Urinary bladder (tissue), 4 donors: Measurements from ENCODE around the gene ACBD6. TPM values are rescaled to one million over a fixed set of nuclear protein-coding genes. Genes with fewer than 3 reads are reported as not detected.

Source experiments
- DNase-seq: peaks from one replicate; pipeline ENCODE4 v3.0.0-alpha.2; 2015; ENCODE audit errors: extremely low spot score
- H3K27ac ChIP-seq: one replicate; pipeline ENCODE4 v1.5.1; 2013; ENCODE audit warnings: low read depth, mild to moderate bottlenecking, moderate library complexity
- H3K36me3 ChIP-seq: one replicate; pipeline ENCODE4 v1.6.1; 2013; ENCODE audit warnings: mild to moderate bottlenecking, moderate library complexity; ENCODE audit not compliant: insufficient read depth
- H3K4me1 ChIP-seq: one replicate; pipeline ENCODE4 v1.6.1; 2013; ENCODE audit warnings: mild to moderate bottlenecking, moderate library complexity; ENCODE audit not compliant: insufficient read depth
- H3K4me3 ChIP-seq: one replicate; pipeline ENCODE4 v1.5.1; 2013; ENCODE audit warnings: low read depth, low read length
- WGBS: extraction: QIAGEN DNeasy Blood & Tissue Kit; methylation state at CpG from one replicate; pipeline ENCODE4 v1.1.7; 2013; 5-methylcytosine and 5-hydroxymethylcytosine counted together
- polyA plus RNA-seq: library from polyadenylated mRNA; stranded (reverse); fragments of 200-250 nt; gene quantifications from one replicate; pipeline ENCODE4 v1.2.3, GENCODE V29; 2013
- total RNA-seq: library from RNA; depleted of rRNA; stranded (reverse); fragments of >200 nt; gene quantifications from one replicate; pipeline ENCODE4 v1.2.3, GENCODE V29; 2014
- donor health status: healthy with polysubstance abuse.
- donor health status: healthy.

Gene ACBD6
- total and polyA plus RNA-seq, 2 donors, result 36.7 to 51.0 TPM

GRCh38 chr1:180255536-180256340 lies 246.6 kb downstream of the ACBD6 start:
- Histone ChIP-seq H3K4me1 (no peaks in the 10 kb centered on the region), H3K36me3 (no peaks in the 10 kb centered on the region), H3K4me3 (no peak overlapping the region), H3K27ac (no peak overlapping the region)
- DNase-seq, result no peak
- WGBS, result 71% methylated on average over 18 of the region's 18 CpGs

DNA sequence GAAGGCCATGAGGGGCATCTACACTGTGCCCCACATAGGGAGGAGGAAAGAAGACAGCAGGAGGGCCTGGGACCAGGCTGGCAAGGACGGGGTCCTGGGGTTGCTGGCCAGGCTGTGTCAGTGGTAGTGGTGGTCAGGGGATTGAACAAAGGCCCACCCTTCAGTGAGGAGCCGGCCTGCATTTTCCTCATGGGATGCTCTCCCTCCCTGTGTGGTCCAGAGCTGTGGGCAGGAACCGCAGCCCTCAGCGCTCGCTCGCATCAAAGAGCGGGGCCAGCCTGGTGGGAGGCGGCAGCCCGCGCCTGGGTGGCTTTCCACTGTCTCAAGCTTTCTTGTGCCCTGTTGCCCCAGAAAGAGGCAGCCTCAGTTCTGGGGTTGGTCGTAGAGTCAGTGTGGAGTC lies 247.5 kb downstream of the ACBD6 start:
- DNase-seq, result no peak
- no peaks in the 10 kb centered on the region for H3K36me3 ChIP-seq
- WGBS, result 83% methylated on average over 11 of the region's 11 CpGs
- H3K27ac ChIP-seq, result no peak overlapping the region
- no peak overlapping the region for H3K4me3 ChIP-seq
- H3K4me1 ChIP-seq, result no peaks in the 10 kb centered on the region

GRCh38 chr1:180254496-180254819 lies 247.9 kb downstream of the ACBD6 start:
- Histone ChIP-seq H3K36me3 (no peaks in the 10 kb centered on the region), H3K4me1 (no peaks in the 10 kb centered on the region), H3K4me3 (no peak overlapping the region), H3K27ac (no peak overlapping the region)
- no peak for DNase-seq
- WGBS, result 93% methylated on average over 9 of the region's 9 CpGs

GRCh38 chr1:180253585-180254495 lies 248.5 kb downstream of the ACBD6 start:
- Histone ChIP-seq H3K36me3 (no peaks in the 10 kb centered on the region), H3K27ac (no peak overlapping the region), H3K4me1 (no peaks in the 10 kb centered on the region), H3K4me3 (no peak overlapping the region)
- no peak for DNase-seq
- WGBS, result 82% methylated on average over 31 of the region's 31 CpGs

GRCh38 chr1:180252638-180253536 lies 249.5 kb downstream of the ACBD6 start:
- WGBS, result 73% methylated on average over 12 of the region's 12 CpGs
- H3K4me1 ChIP-seq, result no peaks in the 10 kb centered on the region
- no peak overlapping the region for H3K4me3 ChIP-seq
- DNase-seq, result no peak
- H3K27ac ChIP-seq, result no peak overlapping the region
- no peaks in the 10 kb centered on the region for H3K36me3 ChIP-seq

DNA sequence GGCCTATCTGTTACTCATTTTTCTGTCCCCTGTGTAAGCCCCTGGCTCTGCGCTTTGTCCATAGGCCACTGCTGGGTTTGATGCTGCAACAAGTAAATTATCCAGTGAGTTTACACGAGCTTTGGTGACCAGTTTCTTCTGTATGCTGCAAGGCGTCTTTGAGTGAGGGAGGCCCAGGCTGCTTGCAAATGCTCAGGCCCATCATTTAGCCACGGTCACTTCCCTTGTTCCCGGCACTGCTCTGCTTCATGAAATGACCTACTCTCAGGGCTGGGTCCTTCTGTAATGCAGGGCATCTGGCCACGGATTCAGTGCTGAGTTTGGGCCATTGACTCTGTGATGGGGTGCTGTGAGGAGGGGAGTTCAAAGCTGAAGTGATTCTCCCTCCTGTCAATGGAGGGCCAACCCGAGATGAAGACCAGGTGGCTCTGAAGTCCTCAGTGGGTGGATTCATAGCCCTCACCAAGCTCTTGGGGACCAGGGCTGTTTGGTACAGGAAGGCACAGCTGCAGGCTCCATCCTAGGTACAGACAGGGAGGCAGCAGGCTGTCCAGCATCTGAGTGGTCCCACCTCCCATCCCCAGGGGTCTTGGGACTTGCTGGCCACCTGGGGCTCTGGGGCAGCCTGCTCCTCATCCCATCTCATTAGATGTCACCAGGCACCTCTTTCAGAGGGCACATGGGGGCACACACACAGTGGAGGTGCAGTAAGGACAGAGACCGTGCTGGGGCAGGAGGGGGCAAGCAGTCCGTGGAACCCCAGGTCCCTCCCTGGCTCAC lies 250.7 kb downstream of the ACBD6 start:
- H3K4me3 ChIP-seq, result no peak overlapping the region
- no peaks in the 10 kb centered on the region for H3K4me1 ChIP-seq
- 80% methylated on average over 9 of the region's 9 CpGs for WGBS
- DNase-seq, result no peak
- H3K27ac ChIP-seq, result no peak overlapping the region
- no peaks in the 10 kb centered on the region for H3K36me3 ChIP-seq

DNA sequence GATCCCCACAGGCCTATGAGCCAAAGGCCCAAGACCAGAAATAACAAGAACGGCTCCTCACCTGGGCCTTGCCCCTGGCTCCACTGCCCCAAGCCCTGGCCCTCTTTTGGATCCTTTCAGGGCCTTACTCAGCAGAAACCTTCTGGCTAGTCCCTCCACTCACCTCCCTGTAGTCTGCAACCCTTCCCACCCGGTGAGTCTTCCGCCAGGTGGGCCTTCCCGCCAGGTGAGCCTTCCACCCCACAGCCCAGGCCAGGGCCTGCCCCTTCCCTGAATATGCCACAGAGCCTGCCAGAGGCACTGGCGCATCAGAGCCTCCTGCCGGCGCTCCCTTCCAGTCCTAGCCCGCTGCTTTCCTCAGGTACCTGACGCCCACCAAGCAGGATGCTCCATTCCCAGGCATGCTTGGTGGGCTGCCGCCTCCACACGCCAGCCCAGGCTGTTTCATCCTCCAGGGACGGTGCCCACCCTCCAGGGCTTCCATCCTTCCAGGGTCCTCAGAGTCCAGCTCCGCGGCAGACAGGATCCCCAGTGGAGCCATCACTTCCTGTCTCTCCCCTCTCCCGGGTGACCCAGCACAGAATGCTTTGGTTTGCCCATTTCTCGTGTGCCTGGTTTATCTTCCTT lies 251.4 kb downstream of the ACBD6 start:
- H3K27ac ChIP-seq, result no peak overlapping the region
- H3K4me1 ChIP-seq, result no peaks in the 10 kb centered on the region
- WGBS, result 83% methylated on average over 16 of the region's 16 CpGs
- no peak for DNase-seq
- no peaks in the 10 kb centered on the region for H3K36me3 ChIP-seq
- no peak overlapping the region for H3K4me3 ChIP-seq

DNA sequence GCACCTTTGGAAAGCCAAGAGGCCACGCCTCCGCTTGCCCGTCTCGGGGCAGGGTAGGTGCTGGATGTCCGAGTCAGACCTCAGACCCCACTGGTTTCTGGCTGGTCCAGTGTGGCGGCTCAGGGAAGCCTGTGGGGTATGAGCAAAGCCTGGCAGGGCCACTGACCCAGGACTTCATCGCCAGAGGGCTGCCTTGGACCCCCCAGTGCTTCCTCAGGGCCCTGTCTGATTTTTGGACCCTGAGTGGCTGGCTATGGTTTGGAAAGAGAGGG lies 251.9 kb downstream of the ACBD6 start:
- Histone ChIP-seq H3K4me1 (no peaks in the 10 kb centered on the region), H3K4me3 (no peak overlapping the region), H3K27ac (no peak overlapping the region), H3K36me3 (no peaks in the 10 kb centered on the region)
- no peak for DNase-seq
- WGBS, result 77% methylated on average over 7 of the region's 7 CpGs

GRCh38 chr1:180249725-180250498 lies 252.5 kb downstream of the ACBD6 start:
- H3K4me1 ChIP-seq, result no peaks in the 10 kb centered on the region
- no peaks in the 10 kb centered on the region for H3K36me3 ChIP-seq
- no peak for DNase-seq
- 73% methylated on average over 13 of the region's 13 CpGs for WGBS
- H3K4me3 ChIP-seq, result no peak overlapping the region
- no peak overlapping the region for H3K27ac ChIP-seq

GRCh38 chr1:180248731-180249681 lies 253.4 kb downstream of the ACBD6 start:
- H3K4me1 ChIP-seq, result no peaks in the 10 kb centered on the region
- no peak overlapping the region for H3K4me3 ChIP-seq
- 65% methylated on average over 11 of the region's 11 CpGs for WGBS
- no peak overlapping the region for H3K27ac ChIP-seq
- no peak for DNase-seq
- no peaks in the 10 kb centered on the region for H3K36me3 ChIP-seq

- DNase-seq, result no peak
- H3K4me1 ChIP-seq, result no peaks in the 10 kb centered on the region
- no peak overlapping the region for H3K27ac ChIP-seq
- H3K36me3 ChIP-seq, result no peaks in the 10 kb centered on the region
- no peak overlapping the region for H3K4me3 ChIP-seq
- WGBS, result 95% methylated on average over 7 of the region's 7 CpGs
Measured at GRCh38 chr1:180248176-180248575, 254.2 kb downstream of the ACBD6 start.
